CD4-positive, alpha-beta T cell treated with Interleukin-1 beta for 1 hour (primary cell): ENCODE results near the gene KBTBD2.
"Not testable (repeated sequence)": the region's sequence is repeated elsewhere in the genome, so short reads cannot be mapped to it uniquely, and the experiment has no call there.

Experiments
- DNase-seq, 2 donors: peaks; one replicate each; pipeline ENCODE4 v3.0.0-alpha.2; 2020 to 2022

Gene KBTBD2

DNA sequence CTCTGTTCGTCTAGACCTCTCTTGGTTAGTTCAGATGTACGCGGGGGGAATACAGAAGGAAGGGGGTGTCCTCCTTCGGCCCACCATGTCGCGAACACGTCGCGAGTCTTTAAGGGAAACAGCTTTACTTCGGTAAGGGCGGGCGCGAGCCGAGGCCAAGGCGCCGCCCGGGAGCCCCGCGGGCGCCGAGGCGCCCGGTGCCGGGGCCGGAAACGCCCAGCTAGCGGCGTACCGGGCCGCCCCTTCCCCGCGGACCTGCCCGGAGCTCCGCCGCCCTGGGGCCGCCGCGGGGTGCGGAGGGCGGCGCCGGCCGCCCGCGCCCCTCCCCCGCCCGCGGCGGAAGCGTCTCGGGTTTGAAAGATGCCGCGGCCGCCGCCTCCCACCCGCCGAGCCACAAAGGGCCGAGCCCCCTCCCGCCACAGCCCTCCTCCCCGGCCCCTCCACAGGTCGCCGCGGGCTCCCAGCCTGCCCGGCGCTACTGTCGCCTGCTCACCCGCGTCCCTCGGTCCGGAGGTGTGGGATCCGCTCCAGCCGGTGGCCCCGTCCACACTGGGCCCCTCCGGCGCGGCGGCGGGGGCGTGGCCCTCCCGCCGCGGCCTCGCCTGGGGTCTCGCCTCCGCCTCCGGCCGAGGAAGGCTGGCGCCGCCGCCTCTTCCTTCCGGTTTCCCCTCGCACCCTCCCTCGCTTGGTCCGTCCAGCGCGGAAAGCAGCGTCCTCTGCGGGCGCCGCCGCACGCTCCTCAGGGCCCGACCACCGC is at the start of gene KBTBD2:
Gene KBTBD2 (minus strand): TSS at position 718 of the 757 bp plus-strand sequence. CDS start 12,156 bp downstream, outside the sequence.
- DNase-seq = peak; percentile 89 to 90

DNA sequence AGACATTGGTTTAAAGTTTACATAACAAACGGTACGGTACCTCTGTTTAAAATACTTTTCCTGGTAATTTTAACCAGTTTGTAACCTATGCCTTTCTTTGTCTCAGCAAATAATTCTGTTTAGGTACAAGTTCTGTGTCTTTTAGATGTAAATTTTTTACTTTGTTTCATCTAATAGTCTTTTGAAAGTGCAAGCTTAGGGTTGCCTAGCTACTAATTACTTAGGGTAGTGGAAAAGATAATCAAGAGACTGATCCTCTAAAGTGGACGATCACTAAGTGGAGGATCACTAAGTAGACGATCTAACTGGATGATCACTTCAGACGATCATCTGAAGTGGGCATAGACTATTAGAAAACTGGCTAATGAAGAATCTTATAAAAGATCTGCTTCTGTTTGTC is 49.6 kb upstream of the KBTBD2 start:
- no peak for DNase-seq

- no peak for DNase-seq
These were observed 46.0 kb upstream of the KBTBD2 start for GRCh38 chr7:32937344-32938174.

GRCh38 chr7:32936689-32937088 is 45.1 kb upstream of the KBTBD2 start:
- DNase-seq = no peak

DNA sequence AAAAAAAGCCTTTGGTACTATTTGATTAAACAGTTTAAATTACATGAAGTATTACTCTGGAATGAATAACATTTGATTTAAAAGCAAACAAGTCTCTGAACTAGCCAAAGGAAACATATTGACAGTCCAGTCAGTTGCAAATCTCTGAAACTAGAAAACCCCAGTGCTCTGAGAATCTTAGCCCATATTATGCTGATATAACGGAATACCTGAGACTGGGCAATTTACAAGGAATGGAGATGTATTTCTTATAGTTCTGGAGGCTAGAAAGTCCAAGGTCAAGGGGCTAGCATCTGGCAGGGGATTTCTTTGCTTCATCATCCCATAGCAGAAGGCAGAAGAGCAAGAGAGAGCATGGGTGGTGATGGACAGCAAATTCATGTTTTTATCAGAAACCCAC is 44.0 kb upstream of the KBTBD2 start:
- no peak for DNase-seq

GRCh38 chr7:32930378-32930777 is 38.8 kb upstream of the KBTBD2 start:
- DNase-seq = no peak

GRCh38 chr7:32929430-32930143 is 38.0 kb upstream of the KBTBD2 start:
- DNase-seq = no peak

DNA sequence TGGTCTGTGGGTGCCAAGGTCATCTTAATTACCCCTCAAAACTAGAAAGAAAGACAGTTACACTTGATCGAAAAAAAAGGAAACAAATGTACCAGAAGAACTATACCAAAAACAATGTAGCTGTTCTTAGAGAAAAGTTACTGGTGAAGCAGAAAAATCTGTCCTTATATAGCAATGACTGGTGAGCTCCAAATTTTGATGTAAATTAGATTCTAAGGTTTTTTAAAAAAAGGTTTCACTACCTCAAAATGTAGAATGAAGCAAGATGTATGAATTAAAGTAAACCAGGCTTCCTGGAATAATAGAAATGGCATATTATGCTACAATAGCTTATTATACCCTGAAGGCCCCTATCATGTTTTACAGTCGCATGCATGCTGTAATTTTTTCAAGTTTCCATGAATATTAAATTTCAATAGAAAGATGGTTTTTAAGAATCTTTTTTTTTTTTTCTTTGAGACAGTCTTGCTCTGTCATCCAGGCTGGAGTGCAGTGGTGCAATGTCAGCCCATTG is 37.3 kb upstream of the KBTBD2 start:
- DNase-seq = no peak

DNA sequence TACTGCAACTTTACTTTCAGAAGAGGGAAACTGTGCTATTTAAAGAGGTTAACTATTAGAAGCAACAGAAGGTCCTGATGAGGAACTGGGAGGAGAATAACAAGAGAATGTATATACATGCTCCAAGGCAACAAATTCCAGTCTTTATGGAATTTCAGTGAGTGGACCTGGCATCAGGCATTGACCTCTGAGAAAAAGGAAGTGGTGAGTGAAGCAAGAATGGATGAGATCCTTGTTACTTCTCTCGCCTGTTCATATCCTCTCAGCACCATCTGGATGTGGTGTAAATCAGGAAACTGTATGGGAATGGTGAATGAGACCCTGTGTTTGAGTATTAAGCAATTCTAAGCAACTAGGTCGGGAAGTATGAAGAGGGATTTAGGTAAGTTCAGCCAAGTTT is 30.3 kb upstream of the KBTBD2 start:
- DNase-seq = no peak

DNA sequence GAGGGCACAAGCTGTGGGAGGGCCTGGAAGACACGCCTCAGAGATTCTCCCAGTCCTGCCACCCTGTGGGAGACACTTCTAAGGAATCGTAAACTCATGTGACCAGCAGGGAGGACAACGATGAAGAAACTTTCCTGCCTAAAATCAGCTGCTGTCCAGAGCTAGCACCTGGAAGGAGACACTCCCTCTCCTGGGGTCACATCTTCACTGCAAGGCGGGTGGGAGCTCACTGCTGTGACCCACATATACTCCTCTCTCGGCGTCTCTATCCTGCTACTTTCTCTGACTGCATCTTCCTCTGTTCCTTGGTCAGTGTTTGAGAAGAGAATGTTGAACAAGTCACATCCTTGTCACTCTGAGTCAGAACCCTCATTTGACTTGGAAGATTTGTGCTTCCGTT is 25.4 kb upstream of the KBTBD2 start:
- not testable (repeated sequence) for DNase-seq

GRCh38 chr7:32916006-32916405 is 24.4 kb upstream of the KBTBD2 start:
- DNase-seq = no peak

GRCh38 chr7:32915041-32915536 is 23.5 kb upstream of the KBTBD2 start:
- no peak for DNase-seq

DNA sequence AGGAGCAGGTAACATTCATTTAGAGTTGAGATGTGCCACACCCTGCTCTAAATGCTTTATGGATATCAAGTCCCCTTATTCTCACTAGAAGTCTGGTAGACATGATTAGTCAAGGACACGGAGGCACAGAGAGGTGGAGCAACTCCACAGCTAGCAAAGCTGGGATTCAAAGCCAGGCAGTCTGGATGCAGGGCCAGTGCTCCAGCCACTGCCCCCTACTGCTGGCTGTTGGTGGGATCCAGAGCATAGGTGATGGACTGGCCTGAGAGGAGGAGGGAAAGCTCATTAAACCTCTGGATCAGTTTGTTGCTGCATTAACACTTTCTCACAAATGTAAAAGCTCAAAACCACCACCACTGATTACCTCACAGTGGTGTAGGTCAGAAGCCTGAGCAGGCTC is 22.6 kb upstream of the KBTBD2 start:
- no peak for DNase-seq

DNA sequence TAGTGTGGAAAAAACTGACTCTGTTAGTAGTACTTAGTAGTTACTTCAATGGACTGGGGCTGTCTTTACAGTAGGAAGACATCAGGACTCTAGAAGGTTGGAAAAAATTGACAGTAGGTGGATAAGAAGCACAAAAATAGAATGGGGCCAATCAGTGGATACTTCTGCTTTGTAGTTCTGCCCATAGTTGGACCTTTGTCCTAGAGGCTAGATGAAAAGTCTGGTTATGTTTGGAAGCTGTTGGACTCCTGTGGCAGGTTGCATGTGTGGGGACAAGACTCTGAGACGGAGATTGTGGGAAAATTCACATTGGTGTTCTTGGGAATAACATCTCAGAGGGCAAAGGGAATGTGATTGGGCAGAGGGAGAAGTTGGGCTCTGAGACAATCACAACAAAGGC is 18.6 kb upstream of the KBTBD2 start:
- no peak for DNase-seq

GRCh38 chr7:32905175-32905662 is 13.7 kb upstream of the KBTBD2 start:
- DNase-seq = peak; percentile 89 to 92

DNA sequence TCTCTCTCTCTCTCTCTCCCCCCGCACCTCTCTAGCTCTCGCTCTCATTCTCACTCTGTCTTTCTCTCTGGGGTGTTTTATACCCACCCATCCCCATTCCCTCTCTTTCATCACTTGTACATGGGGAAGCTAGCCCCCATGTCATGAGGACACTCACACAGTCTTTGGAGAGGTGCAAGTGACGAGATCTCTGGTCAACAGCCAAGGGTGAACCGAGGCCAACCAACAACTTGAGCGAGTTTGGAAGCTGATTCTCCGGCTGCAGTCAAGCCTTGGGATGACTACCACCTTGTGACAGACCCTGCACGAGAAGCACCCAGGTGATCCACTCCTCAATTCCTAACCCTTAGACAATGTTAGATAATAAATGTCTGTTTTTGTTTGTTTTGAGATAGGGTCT is 10.1 kb upstream of the KBTBD2 start:
- no peak for DNase-seq

- DNase-seq = no peak
These were observed 9.0 kb upstream of the KBTBD2 start for GRCh38 chr7:32900433-32900995.

- not testable (repeated sequence) for DNase-seq
These were observed 5.8 kb upstream of the KBTBD2 start for GRCh38 chr7:32897376-32897775.

DNA sequence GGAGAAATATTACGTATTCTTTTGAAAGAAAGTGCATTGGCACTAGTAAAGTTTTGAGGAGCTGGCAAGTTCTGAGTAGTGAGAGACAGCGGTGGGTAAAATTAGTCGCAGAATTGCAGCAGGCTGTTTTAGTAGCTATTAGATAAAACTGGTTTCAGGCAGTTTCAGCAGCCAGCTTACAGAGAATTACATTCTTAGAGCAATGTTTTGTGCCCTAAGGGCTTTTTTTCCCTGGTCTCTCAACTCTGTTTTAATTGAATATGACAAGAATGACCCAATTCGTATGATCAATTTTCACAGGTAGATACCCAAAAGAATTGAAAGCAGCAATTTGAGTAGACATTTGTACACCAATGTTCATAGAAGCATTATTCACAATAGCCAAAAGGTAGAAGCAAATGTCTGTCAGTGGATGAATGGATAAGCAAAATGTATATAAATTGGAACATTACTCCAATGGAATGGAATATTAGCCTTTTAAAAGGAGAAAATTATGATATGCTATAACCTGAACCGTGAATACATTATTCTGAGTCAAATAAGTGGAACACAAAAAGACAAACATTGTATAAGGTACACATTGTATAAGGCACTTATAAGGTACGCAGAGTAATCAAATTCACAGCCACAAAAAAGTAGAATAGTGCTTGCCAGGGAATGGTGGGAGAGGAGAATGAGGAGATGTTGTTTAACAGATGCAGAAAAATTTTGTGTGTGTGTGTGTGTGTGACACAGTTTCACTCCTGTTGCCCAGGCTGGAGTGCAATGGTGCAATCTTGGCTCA is 5.2 kb upstream of the KBTBD2 start:
- no peak for DNase-seq

GRCh38 chr7:32894171-32894570 is 2.6 kb upstream of the KBTBD2 start:
- no peak for DNase-seq

DNA sequence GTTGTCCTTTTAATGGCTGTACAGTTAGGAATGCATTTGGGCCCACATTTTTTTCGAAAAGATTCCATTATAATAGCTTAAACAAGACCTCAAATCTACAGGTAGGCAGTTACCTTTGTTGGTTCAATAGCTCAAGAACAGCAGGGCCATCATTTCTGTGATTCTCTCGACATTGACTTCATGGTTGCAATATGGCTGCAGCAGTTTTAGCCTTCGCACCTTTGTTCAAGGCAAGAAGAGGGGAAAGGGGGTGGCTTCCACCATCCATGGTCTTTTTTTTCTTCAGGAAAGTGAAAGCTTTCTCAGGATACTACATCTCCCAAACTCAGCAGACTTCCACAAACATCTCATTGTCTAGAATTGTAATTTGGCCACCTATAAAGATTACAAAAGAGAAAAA is 2.2 kb upstream of the KBTBD2 start:
- no peak for DNase-seq

DNA sequence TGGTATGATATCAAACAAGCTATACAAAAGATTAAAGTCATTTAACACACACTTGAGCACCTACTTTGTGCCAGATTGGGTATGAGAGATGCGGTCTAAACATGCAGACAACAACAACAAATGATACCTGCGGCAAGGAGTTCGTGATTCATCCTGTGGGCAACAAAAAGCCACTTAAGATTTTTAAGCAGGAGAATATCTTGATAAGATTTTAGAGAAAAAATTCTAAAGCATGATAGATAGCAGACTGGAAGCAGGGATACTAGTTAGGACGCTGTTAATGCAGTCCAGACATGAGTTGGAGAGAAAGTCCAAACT is 1.6 kb upstream of the KBTBD2 start:
- DNase-seq = peak in 1 of 2 donors; percentile 39
